Activated naive CD8-positive, alpha-beta T cell treated with anti-CD3 and anti-CD28 coated beads, Interleukin-2, amount 50 U/mL, for 16 hours (primary cell): Measurements from ENCODE around the gene CC2D1A.

Experiments
- DNase-seq: peaks from one replicate; pipeline ENCODE4 v3.0.0-alpha.2; 2020; ENCODE audit warnings: low read depth, low spot score

CC2D1A gene

DNA sequence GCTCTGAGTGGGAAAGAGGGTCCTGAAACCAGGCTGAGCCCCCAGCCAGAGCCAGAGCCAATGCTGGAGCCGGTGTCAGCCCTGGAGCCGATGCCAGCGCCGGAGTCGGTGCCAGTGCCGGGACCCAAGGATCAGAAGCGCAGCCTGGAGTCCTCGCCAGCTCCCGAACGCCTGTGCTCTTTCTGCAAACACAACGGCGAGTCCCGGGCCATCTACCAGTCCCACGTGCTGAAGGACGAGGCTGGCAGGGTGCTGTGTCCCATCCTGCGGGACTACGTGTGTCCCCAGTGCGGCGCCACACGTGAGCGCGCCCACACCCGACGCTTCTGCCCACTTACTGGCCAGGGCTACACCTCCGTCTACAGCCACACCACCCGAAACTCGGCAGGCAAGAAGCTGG lies 28.7 kb upstream of the CC2D1A start:
- DNase-seq: no peak

DNA sequence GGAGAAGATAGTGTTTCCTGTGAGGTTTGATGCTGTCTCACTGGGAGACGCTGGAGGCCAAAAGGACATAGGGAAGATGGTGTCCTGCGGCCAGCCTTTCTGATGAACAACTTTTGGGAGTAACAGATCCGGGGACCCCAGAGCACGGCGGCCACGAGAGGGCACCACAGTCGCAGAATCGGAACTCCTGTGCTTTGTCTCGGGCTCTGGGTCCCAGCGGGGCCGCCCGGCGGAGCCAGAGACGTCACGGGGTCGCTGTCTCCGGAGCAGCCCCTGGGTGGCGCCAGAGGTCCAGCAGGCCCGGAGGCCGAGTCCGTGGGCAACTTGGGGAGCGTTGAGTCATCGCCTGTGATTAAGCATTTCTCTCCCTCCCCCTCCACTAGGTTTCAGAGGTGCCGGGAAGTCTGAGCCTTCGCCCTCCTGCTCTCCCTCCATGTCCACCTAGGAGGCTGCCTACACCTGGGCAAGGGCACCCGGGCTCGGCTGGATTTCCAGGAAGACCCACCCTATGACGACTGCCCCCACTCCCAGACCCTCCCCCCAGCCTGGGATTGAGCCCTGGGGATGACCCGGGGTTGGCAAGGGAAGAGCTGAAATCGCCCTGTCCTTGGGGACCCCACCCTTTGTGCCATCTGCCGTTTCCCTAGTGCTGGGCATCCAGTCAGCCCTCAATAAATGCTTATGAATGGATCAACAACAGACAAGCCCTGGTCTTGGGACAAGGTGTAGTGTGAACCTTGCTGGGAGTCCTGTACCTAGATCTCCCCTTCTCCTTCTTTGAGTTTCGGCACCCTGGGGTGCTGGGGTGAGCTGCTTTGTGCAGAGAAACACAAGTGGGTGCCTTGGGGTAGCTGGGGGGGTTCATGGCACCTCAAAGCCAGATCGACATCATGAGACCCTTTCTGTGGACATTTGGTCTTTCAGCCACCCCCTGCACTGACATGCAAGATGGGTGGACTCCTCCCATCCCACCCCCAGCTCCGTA lies 25.6 kb upstream of the CC2D1A start:
- peak; percentile 98 for DNase-seq

DNA sequence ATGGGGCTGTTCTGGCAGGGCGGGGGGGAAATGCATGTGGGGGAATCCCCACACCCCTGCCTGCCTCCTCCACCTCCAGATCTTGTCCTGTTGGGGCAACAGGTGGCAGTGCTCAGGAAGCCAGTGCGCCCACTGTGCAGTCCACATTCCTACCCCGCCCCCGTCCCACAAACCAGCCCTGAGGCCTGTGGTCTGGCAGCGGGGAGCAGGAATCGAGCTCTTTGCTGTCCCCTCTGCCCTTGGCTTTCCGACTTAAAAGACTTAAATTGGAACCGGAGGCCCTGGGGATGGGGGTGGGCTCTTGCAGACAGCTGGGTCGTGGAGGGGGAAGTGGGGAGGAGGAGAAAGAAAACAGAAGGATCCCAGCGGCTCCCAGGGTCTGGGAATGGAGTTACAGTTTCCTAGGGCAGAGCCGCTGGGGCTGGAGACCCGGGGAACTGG lies 24.7 kb upstream of the CC2D1A start:
- no peak for DNase-seq

DNA sequence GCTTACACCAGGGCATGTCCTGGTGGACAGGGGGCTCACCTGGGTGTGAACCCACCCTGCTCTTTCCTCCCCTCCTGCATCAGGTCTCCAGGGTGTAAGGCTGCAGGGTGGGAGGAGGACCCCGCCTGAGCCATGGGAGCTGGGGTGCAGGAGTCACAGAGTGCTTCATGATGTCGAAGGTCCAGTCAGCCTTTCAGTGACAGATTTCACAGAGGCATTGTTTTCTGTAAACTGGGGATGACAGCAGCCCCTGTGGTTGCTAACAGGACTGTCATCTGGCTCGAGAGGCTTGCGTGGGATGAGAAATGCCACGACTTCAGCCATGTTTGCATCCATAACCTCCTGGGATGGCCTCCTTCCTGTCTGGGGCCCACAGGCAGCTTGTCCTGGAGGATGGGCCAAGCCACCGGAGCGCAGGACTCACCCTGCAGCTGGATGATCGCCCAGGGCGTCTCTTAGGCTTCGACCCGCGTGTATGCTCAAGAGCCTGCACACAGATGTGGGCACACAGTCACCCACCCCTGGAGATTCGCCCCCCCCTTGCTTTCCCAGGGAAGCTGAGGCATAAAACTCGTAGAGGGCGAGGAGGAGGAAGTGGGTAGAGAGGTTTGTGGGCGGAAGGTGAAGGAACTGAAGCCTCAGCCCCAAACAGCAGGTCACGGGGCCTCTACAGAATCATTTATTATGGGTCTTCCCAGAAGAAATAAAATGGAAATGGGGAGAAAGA lies 24.1 kb upstream of the CC2D1A start:
- DNase-seq: no peak

DNA sequence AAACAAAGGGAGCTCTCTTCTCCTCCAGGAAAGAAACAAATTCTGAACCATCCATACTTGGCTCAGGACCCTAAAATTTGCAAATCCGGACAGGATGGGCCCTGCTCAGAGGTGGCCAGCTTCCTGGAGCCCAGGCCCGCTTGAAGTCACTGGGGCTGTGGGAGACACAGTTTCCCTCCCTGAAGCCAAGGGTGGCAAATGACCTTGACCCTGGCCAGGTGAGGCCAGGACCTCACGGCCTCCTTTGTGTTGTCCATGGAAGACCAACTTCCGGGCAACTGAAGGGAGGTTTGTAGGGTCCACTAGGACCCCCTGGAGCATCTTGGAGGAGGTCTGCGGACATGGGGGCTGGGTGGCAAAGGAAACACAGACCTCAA lies 23.6 kb upstream of the CC2D1A start:
- no peak for DNase-seq

DNA sequence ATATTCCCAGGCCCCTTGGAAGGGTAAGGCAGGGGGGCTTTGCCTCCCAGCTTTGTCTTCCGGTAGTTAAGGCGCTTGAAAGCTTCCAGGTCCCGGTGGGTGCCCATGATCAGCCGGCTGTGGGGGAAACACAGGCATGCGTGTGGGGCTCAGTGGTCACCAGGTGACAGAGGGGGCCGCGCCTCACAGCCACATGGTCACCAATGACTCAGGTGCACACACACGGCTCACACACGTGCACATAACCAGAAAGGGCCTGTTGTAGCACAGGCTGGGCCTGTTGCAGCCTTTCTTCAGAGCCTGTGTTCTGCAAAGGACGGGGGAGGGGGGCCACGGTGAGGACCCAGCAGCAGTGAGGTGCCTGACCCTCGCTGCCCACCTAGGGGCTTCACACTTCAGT lies 23.2 kb upstream of the CC2D1A start:
- DNase-seq: no peak

DNA sequence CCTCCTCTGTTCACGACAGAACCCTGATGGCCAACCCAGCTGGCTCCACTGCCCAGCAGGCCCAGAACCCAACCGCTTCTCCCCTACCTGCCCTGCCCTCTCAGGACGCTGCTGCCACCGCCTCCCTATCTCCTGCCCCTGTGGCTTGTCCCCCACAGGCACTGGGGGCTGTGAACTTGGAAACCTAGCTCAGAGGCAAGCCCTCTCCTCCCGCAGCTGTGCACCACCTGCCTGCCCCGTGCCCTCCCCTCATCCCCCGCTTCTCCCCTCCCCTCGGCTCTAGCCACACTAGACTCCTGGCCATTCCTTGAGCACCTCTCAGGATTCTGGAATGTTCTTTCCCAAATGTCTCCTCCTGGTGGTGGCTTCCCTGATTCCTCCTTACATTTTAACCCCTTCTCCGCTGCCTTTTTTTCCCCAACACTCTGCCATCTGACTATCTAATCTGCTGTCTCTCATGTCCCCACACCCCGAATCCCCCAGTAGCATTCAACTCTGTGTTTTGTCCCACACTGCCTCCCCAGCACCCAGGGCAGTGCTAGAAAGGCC lies 22.4 kb upstream of the CC2D1A start:
- DNase-seq: no peak

DNA sequence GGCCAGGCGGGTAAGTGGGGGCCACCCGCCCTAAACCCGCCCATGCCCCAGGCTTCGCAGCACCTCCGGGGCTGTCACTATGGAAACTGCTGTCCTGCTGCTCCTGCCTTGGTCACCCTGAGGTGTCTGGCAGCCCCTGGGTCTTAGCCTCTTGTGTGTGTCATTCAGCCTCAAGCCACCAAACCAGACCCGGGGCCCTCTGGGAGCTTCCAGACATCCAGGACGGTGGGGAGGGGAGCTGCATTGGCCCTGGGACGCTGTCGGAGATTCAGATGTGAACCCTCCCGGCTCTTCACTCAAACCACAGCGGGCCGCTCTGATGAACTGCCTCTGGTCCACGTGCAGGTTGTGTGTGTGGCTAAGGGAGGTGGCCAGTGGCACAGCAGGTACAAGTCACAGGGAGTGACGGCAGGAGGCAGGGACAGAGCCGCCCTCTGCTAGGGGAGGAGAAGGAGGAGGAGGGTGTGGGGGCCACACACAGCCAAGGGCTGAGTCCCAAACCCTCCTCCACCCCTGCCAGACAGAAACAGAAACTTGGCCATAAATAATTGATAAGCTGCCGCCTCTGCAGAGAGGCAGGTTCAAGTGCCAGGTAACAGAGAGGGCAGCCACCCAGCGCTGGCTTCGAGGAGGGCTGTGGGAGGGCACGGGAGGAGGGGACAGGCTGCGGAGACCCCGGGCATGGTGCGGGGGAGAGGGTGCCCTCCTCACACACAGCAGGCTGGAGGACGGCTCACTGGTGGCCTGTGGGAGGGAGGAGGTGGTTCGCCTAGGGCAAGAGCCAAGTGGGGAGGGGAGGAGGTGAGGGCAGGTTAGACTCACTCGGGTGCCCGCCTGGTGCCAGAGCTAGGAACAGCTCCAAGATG lies 21.0 kb upstream of the CC2D1A start:
- no peak for DNase-seq

DNA sequence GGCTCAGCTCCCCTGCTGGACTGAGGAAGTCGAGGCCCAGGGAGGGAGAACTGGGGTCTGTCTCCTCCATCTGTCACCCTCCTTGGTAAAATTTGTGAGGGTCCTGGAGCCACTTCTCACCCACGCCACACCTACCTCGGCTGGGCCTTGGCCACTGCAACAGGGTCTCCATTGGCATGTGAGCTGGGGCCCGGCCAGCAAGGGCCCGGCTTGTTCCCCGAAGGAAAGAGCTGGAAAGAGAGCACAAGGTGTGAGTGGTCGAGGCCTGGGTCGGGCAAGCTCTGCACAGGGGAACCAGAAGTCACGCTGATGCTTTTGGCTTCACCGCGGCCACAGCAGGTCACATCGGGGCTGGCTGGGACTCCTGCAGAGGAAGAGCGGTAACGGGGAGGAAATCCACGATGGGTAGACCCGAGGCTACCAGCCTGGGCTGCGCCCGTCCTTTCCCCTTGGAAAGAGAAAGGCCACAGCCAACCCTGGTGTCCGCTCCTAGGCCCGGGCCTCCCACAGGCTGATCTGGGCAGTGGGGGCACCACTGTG lies 20.1 kb upstream of the CC2D1A start:
- DNase-seq: no peak

DNA sequence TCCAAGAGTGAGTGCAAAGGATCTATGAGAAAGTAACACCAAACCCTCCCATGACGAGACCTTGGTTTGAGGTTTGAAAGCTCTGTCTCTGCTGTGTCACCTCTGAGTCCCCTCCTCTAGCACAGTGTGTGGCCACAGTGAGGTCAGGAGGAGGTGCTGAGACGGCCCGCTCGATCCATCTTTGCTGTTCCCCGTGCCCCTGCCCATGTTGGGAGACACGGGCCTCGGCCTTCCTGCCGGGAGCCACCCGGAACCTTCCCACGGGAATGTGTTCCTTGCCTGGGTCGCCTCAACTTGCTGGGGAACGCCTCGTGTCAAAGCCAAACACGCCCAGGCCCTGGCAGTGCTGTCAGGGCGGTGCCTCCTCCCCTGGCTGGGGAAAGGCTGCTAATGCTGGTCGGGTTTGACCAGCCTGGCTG lies 19.0 kb upstream of the CC2D1A start:
- no peak for DNase-seq

DNA sequence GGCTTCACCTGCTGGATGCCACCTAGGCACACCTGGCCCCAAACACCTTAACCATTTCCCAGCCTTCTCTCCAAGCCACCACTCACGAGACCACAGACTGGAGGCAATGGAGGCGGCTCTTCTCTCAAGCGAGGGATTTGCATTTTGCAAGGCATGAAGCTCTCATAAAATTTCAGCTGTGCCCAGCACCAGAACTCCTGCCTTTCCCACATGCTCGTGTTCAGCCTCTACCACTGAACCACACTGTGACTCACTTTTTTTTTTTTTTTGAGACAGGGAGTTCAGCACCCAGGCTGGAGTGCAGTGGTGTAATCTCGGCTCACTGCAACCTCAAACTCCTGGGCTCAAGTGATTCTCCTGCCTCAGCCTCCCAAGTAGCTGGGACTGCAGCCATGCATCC lies 18.5 kb upstream of the CC2D1A start:
- no peak for DNase-seq

DNA sequence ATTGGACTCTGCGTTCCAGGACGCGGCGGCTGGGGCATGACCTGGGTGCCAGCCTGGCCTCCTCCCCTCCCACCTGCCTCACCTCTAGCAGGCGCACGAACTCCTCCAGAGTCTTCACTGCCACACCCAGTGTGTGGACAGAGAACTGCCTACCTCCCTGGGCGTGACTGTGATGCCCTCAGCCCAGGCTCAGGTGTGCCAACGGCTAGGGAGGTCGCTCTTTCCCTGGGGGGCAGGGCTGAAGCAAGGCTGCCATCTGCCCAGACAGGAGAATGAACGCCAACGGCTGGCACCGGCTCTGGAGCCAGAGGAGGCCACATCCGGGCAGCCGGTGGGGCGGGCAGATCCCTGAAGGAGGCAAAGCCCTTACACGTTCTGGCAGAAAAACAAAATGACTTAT lies 17.7 kb upstream of the CC2D1A start:
- DNase-seq: no peak

DNA sequence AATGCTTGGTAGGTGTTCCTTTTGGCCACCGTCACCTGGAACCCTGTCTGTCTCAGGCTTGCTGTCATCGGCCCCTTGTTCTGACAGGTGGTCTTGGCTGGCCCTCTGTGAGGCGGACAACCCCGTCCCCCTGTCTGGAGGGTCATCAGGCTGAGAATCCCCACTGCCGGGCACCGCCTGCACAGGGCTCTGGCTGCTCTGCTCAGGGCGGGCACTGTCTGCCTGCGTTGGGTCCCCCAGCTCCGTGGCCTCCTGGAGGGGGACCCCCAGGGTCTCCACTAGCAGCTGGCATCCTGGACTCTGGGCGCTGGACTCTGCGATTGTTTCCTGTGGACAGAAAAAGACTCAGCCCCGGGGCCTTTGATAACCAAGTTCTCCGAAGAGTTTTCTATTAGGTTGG lies 15.9 kb upstream of the CC2D1A start:
- DNase-seq: no peak

DNA sequence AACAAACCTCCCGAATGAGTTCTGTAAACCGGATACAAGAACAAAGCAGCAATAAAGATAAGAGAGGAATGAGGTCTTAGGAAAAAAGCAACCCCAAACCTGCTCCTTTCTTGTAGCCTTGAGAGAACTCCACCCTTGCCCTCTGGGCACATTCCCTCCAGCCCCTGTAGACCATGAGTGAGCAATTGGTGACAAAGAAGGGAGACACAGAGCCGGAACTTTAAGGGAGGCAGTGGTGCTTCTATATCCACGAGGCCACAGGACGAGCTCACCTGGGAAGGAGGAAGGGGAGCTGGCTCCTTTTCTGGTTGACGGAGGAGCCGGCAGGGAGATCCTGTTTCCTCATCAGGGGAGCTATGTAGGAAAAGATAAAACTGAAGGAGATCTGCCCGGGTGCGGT lies 13.1 kb upstream of the CC2D1A start:
- DNase-seq: no peak

DNA sequence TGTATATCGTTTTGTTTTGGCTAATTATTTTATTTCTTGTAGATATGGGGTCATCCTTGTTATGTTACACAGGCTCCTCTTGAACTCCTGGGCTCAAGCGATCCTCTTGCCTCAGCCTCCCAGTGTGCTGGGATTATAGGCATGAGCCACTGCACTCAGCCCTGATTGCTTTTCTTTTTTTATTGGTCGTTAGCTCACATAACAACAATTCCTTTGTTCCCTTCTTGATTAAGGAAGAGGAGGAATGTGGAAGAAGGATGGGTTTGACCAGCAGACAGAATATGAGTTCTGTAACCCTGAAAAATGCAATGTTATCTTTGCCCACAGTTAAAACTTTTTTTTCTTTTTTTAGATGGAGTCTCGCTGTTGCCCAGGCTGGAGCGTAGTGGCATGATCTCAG lies 11.4 kb upstream of the CC2D1A start:
- DNase-seq: no peak

DNA sequence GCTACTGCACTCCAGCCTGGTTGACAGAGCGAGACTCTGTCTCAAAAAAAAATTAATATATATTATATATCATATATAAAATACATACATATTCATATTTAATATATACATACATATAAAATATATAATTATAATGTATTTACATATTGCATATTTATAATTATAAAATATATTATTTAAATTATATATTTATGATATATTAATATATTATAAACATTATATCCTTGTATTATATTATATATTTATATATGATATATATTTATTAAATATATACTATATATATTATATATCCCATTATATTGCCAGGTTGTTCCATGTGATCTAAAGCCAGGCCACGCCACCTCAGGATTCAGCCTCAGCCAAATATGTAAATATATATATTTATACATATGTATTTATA lies 9.8 kb upstream of the CC2D1A start:
- DNase-seq: no peak

DNA sequence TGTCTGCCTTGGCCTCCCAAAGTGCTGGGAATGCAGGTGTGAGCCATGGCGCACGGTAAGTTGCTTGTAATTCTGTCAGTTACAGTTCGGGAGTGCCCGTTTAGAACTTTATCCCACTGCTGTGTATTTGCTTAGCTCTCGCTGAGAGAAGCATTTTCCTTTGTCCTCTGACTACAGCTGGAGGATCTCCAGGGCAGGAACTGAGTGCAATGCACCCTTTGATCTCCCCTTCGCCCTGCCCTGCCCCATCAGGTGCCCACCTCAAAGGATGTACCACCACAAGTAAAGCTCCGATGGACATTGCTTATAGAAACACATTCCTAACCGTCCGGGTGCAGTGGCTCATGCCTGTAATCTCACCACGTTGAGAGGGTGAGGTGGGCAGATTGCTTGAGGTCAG lies 6.6 kb upstream of the CC2D1A start:
- no peak for DNase-seq

DNA sequence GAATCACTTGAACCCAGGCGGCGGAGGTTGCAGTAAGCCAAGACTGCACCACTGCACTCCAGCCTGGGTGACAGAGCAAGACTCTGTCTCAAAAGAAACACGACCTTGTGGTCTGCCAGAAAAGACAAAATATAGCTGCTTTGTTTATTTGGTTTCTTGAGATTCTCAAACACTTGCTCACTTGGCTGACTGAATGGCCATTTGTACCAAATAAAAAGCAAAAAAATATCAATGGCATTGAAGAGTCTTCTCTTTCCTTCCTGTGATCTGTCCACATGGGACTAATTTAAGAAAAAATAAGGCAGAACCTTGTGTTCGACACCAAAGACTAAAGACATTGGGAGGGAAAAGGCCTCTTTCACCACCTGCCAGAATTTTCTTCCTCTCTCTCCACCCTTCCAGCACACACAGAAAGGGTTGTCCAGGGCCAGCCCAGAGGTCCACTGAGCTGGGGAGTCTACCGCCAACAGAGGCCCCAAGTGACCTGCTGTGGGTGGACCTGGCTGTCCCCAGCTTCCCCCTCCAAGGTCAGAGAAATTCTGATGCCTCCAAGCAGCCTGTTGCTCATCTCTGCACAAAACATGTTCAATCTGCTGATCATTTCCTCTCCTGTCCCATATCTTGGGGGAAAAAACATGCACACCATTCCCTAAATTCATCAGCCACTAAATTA lies 6.0 kb upstream of the CC2D1A start:
- no peak for DNase-seq

DNA sequence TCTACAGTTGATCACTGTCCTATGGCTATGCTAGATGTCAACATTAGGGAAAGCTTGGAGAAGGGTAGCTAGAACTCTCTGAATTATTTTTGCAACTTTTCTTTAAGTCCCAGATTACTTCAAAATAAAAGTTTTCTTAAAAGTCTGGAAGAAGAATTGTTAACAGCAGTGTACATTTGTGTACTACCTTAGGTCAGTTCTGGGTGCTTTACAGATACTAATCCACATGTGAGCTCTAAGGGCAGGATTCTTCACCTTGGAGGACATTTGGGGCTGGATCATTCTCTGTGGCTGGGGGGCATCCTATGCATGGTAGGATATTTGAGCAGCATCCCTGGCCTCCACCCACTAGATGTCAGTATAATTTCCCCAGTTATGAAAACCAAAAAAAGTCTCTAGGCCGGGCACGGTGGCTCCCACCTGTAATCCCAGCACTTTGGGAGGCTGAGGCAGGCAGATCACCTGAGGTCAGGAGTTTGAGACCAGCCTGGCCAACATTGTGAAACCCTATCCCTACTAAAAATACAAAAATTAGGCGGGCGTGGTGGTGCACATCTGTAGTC lies 2.9 kb upstream of the CC2D1A start:
- DNase-seq: no peak

DNA sequence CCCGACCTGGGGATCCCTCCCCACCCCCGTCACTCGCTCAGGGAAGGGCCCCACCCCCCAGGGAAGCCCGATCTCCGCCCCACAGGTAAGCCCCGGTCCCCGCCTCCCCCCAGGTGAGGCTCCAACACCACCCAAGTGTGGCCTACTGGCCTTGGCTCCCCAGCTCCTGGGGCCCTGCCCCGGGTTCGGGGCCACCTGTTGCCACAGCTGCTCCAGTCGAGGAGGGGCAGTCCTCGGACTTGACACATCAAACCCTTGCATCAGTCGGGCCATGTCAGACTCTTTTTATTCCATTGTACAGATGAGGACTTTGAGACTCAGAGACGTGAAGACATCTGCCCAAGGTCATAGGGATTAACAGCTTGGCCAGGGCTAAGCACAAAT lies 512 bp downstream of the CC2D1A start:
- DNase-seq: no peak

DNA sequence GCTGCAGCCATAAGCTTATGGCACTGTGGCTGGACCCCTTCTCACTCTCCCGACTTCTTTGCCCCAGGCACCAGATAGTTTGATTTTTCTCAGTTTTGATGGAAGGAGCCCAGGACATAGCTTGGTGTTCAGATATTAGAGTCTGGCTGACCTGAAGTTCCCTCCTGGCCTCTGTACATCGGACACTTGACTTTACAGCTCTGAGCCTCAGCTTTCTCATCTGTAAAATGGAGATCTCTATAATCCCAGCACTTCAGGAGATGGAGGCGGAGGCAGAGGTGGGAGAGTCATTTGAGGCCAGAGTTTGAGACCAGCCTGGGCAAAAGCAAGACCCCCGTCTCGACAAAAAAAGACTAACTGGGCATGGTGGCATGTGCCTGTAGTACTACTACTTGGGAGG lies 909 bp downstream of the CC2D1A start:
- no peak for DNase-seq
